Measurements from ENCODE around the gene CHD6. TPM values are rescaled to one million over a fixed set of nuclear protein-coding genes. Genes with fewer than 3 reads are reported as not detected.
A peak's percentile ranks its signal among the peaks of the same experiment; 100 is the strongest.

CHD6 gene
- total RNA-seq, 1 experiment from 2014 or later: 80.5 TPM

DNA sequence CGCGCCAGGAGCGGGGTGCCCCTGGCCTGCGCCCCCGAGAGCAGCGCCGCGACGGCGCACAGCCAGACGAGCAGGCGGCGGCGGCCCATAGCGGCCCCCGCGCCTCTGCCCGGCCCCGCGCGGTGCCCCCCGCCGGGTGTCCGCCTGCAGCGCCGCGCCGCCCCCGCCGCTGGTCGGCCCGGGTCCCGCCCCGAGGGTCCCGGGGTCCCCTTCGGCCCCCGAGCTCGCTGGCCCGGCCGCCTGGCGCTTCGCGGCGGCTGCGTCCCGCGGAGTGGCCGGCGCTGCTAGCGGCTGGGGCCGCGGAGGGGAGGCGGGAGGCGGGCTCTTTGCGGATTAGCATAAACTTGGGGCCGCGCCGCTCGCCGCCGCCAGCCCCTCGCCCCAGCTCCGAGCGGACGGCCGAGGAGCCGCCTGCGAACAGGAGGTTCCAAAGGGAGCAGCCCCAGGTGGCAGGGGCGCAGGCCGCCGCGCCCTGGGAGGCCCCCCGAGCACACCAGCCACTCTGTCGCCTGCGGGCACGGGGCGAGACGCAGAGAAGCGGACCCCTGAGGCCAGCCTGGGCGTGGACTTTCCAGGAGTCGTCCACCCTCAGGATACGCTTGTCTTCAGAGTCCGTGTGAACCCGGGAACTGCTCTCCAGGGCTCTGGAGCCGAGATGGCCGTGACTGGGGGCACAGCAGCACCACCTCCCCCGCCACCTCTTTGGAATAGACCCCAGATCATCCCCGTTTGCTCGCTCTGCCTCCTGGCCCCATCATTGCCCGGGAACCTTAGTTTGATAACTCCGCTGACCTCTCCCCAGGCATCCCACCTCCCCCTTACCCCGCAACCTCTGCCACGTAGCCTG is 251.4 kb downstream of the CHD6 start, which contains the start of gene EMILIN3:
EMILIN3 (minus strand) TSS at position 273 of the 847 bp plus-strand sequence; CDS start at position 89, 184 bp downstream.
- ChIA-PET CTCF (interaction anchor here (0.6 to 1.1 kb wide), 2 partner anchors 24 to 129 kb away, joined by 3 read pairs; no protein-coding TSS in a partner anchor), POLR2A (interaction anchor here (0.8 kb wide), 1 partner anchor 27 kb away, joined by 5 read pairs; no protein-coding TSS in a partner anchor)
- Histone ChIP-seq H3K4me1 (0 out of 2 replicates have a peak, but pooled peaks cover 6% of the 10 kb centered on the region), H3K9me3 (0 out of 2 replicates have a peak, but pooled peaks cover 4% of the 10 kb centered on the region), H3K36me3 (ENCODE audit: control insufficient read depth, insufficient read depth, low read length) (no peaks in the 10 kb centered on the region), H3K4me3 (ENCODE audit: low read depth, low read length) (peak within 1 kb of the TSS; percentile 23), H3K27me3 (replicated peaks; ENCODE audit: control insufficient read depth, insufficient read depth, low read length) (peaks cover 8% of the 10 kb centered on the region)
- Mint-ChIP-seq H3K4me3 (ENCODE audit: unreplicated experiment) (peak within 1 kb of the TSS; percentile 64), H3K27me3 (ENCODE audit: insufficient read depth, unreplicated experiment) (peaks cover 28% of the 10 kb centered on the region), H3K36me3 (ENCODE audit: insufficient read depth, unreplicated experiment) (peaks cover 6% of the 10 kb centered on the region), H3K27ac (ENCODE audit: unreplicated experiment) (no peak within 1 kb of the TSS), H3K4me1 (ENCODE audit: low read depth, unreplicated experiment) (peaks cover 11% of the 10 kb centered on the region), H3K9me3 (ENCODE audit: unreplicated experiment) (peaks cover 8% of the 10 kb centered on the region)
- BruUV-seq (replicated peaks): no TSS peak
- DNase-seq: peak in 1 of 2 experiments; percentile 46
- TF ChIP-seq, protein P1, sequence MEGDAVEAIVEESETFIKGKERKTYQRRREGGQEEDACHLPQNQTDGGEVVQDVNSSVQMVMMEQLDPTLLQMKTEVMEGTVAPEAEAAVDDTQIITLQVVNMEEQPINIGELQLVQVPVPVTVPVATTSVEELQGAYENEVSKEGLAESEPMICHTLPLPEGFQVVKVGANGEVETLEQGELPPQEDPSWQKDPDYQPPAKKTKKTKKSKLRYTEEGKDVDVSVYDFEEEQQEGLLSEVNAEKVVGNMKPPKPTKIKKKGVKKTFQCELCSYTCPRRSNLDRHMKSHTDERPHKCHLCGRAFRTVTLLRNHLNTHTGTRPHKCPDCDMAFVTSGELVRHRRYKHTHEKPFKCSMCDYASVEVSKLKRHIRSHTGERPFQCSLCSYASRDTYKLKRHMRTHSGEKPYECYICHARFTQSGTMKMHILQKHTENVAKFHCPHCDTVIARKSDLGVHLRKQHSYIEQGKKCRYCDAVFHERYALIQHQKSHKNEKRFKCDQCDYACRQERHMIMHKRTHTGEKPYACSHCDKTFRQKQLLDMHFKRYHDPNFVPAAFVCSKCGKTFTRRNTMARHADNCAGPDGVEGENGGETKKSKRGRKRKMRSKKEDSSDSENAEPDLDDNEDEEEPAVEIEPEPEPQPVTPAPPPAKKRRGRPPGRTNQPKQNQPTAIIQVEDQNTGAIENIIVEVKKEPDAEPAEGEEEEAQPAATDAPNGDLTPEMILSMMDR (IDR thresholded peaks at IDR 0.05; ENCODE audit: insufficient read depth in 1 of 2, low read depth in 1 of 2, low read length in 1 of 2, severe bottlenecking in 1 of 2, unreplicated experiment in 1 of 2): no peak
- intact Hi-C loops (cut with micrococcal nuclease; ENCODE audit: unreplicated experiment): no loop called here

DNA sequence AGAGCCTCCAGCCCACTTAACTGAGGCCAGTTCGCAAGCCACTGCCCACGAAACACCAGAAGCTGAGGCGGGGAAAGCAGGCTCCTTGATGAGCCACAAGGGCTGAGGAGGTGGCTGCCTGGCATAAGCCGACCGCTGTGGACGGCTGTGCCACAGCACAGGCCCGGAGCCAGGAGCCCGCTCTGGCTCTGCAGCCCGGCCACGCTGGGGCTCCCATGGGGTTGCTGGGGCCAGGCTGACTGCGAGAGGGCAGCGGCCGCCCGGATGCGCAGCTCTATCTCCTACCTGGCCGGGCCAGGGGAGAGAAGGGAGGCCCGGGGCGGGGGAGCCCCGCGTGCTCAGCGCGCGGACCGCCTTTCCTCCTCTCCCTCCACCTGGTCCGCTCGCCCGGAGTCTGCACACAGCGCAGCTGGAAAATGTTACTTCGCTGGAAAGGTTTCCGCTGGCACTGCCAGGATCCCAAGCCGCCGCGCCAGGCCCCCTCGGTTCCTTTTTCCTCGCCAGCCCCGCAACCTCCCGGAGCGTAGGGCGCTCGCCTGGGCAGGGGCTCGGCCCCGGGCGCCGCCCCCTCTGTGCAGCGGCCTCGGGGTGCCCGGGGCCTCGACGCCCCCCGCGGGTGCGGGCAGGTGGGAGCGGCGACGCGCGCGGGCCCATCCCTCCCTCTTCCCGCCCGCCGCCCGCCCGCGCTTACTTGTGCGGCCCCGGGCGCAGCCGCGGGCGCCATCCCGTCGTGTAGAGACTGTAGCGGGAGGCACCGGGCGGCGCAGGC is 252.2 kb downstream of the CHD6 start:
- H3K4me1 ChIP-seq: 0 out of 2 replicates have a peak, but pooled peaks cover 6% of the 10 kb centered on the region
- H3K27ac Mint-ChIP-seq (ENCODE audit: unreplicated experiment): no peak overlapping the region
- ChIA-PET POLR2A (no interaction called here), CTCF (interaction anchor here (0.6 to 1.1 kb wide), 2 partner anchors 23 to 128 kb away, joined by 3 read pairs; no protein-coding TSS in a partner anchor)
- no peak for DNase-seq
- H3K36me3 ChIP-seq (ENCODE audit: control insufficient read depth, insufficient read depth, low read length): no peaks in the 10 kb centered on the region
- peak overlapping the region; percentile 23 for H3K4me3 ChIP-seq (ENCODE audit: low read depth, low read length)
- peaks cover 2% of the 10 kb centered on the region for H3K36me3 Mint-ChIP-seq (ENCODE audit: insufficient read depth, unreplicated experiment)
- no TSS peak for BruUV-seq (replicated peaks)
- intact Hi-C loops (cut with micrococcal nuclease; ENCODE audit: unreplicated experiment): no loop called here
- TF ChIP-seq, protein P1 (IDR thresholded peaks at IDR 0.05; ENCODE audit: insufficient read depth in 1 of 2, low read depth in 1 of 2, low read length in 1 of 2, severe bottlenecking in 1 of 2, unreplicated experiment in 1 of 2): no peak
- H3K4me3 Mint-ChIP-seq (ENCODE audit: unreplicated experiment): peak overlapping the region; percentile 0
- H3K9me3 ChIP-seq: no peaks in the 10 kb centered on the region
- peaks cover 28% of the 10 kb centered on the region for H3K27me3 Mint-ChIP-seq (ENCODE audit: insufficient read depth, unreplicated experiment)
- H3K9me3 Mint-ChIP-seq (ENCODE audit: unreplicated experiment): peaks cover 2% of the 10 kb centered on the region
- peaks cover 8% of the 10 kb centered on the region for H3K27me3 ChIP-seq (replicated peaks; ENCODE audit: control insufficient read depth, insufficient read depth, low read length)
- H3K4me1 Mint-ChIP-seq (ENCODE audit: low read depth, unreplicated experiment): peaks cover 11% of the 10 kb centered on the region
